Upper lobe of right lung (tissue), 1 donor: Measurements from ENCODE around the gene SH3TC1. TPM values are rescaled to one million over a fixed set of nuclear protein-coding genes. Genes with fewer than 3 reads are reported as not detected.

Source experiments
- ATAC-seq: fragments of 200-7000 bp; cut with Tn5 transposase; one replicate; pipeline ENCODE4 v1.9.1; 2020; ENCODE audit warnings: mild to moderate bottlenecking, moderate library complexity
- DNase-seq: peaks from one replicate; pipeline ENCODE4 v3.0.0-alpha.2; 2020
- H3K27ac ChIP-seq: fragments of 200-600 bp; one replicate; pipeline ENCODE4 v1.8.0; 2022
- H3K27me3 ChIP-seq: fragments of 200-600 bp; one replicate; pipeline ENCODE4 v1.8.0; 2022; ENCODE audit warnings: mild to moderate bottlenecking
- H3K36me3 ChIP-seq: fragments of 200-600 bp; one replicate; pipeline ENCODE4 v1.8.0; 2022
- H3K4me1 ChIP-seq: fragments of 200-600 bp; one replicate; pipeline ENCODE4 v1.8.0; 2022
- H3K4me3 ChIP-seq: fragments of 200-600 bp; one replicate; pipeline ENCODE4 v1.8.0; 2022; ENCODE audit warnings: mild to moderate bottlenecking
- H3K9me3 ChIP-seq: fragments of 200-600 bp; one replicate; pipeline ENCODE4 v1.8.0; 2022
- CTCF ChIP-seq: fragments of 200-600 bp; IDR thresholded peaks from one replicate; pipeline ENCODE4 v1.8.0; 2022; ENCODE audit warnings: antibody characterized with exemption
- intact Hi-C: fragments of 100-400 bp; cut with DNase I; formaldehyde crosslinking; loops from one replicate; pipeline ENCODE4 v1.11.0; 2022
- total RNA-seq: library from RNA; stranded (reverse); fragmentation: NEBNext Ultra II Directional; extraction: Animal tissue kit (Norgen Biotek cat#: 25700); gene quantifications from one replicate; pipeline ENCODE4 v1.2.1, GENCODE V29; 2021
- donor health status: DM: no; HTN: yes; CAD: no; lungs with severe emphysema.

SH3TC1 gene
- total RNA-seq, 1 donor from 2014 or later, result 71.7 TPM

GRCh38 chr4:8235686-8236085, 36.6 kb downstream of the SH3TC1 start:
- Histone ChIP-seq H3K4me3 (no peak overlapping the region), H3K36me3 (peaks cover 67% of the 10 kb centered on the region), H3K27ac (no peak overlapping the region), H3K9me3 (no peaks in the 10 kb centered on the region), H3K27me3 (no peaks in the 10 kb centered on the region), H3K4me1 (no peaks in the 10 kb centered on the region)
- DNase-seq (no peak), ATAC-seq (no peak)
- intact Hi-C loops, result no loop called here
- no peak for TF ChIP-seq CTCF

- H3K4me1 ChIP-seq, result no peaks in the 10 kb centered on the region
- no peak overlapping the region for H3K4me3 ChIP-seq
- no peaks in the 10 kb centered on the region for H3K27me3 ChIP-seq
- TF ChIP-seq CTCF, result no peak
- no peaks in the 10 kb centered on the region for H3K9me3 ChIP-seq
- no peak overlapping the region for H3K27ac ChIP-seq
- intact Hi-C loops, result no loop called here
- ATAC-seq (no peak), DNase-seq (no peak)
- H3K36me3 ChIP-seq, result peaks cover 71% of the 10 kb centered on the region
Observed at GRCh38 chr4:8236106-8236919, 37.2 kb downstream of the SH3TC1 start.

- ATAC-seq (no peak), DNase-seq (no peak)
- no peak for TF ChIP-seq CTCF
- intact Hi-C loops, result no loop called here
- Histone ChIP-seq H3K4me3 (no peak overlapping the region), H3K4me1 (no peaks in the 10 kb centered on the region), H3K9me3 (no peaks in the 10 kb centered on the region), H3K36me3 (peaks cover 71% of the 10 kb centered on the region), H3K27me3 (no peaks in the 10 kb centered on the region), H3K27ac (no peak overlapping the region)
Observed at GRCh38 chr4:8236920-8237195, 37.8 kb downstream of the SH3TC1 start.

GRCh38 chr4:8237256-8237989, 38.3 kb downstream of the SH3TC1 start:
- intact Hi-C loops, result no loop called here
- no peak for TF ChIP-seq CTCF
- no peak overlapping the region for H3K4me3 ChIP-seq
- H3K27ac ChIP-seq, result no peak overlapping the region
- no peak for DNase-seq
- no peak for ATAC-seq
- no peaks in the 10 kb centered on the region for H3K9me3 ChIP-seq
- H3K27me3 ChIP-seq, result no peaks in the 10 kb centered on the region
- H3K4me1 ChIP-seq, result peaks cover 5% of the 10 kb centered on the region
- peaks cover 71% of the 10 kb centered on the region for H3K36me3 ChIP-seq

- intact Hi-C loops, result no loop called here
- no peaks in the 10 kb centered on the region for H3K27me3 ChIP-seq
- H3K4me3 ChIP-seq, result no peak overlapping the region
- peaks cover 65% of the 10 kb centered on the region for H3K36me3 ChIP-seq
- peaks cover 10% of the 10 kb centered on the region for H3K4me1 ChIP-seq
- no peak for DNase-seq
- no peaks in the 10 kb centered on the region for H3K9me3 ChIP-seq
- TF ChIP-seq CTCF, result no peak
- no peak for ATAC-seq
- H3K27ac ChIP-seq, result no peak overlapping the region
Observed at GRCh38 chr4:8238036-8238511, 39.0 kb downstream of the SH3TC1 start.
